ENCODE measurements around the gene CRYM.

DNA sequence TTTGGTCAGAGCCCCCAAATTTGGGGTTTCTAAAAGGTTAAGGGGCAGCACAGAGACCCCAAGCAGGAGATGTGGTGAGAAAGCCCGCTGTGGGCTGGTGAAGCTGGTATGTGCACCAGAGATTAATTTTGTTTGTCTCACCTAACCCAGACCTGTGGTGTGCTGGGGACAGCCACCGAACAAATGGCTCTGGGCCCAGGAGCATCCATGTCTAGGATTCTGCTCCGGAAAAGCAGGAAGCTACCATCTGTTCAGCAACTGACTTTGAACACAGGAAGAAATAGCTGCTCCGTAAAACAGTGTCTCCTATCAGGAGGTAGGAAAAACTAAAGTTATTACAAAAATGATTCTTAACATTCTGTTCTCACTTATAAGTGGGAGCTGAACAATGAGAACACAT lies 64.0 kb downstream of the CRYM start:
- no peak for TF ChIP-seq CTCF (IDR thresholded peaks at IDR 0.05 in 2 of 3, conservative IDR thresholded peaks at IDR 0.05 in 1 of 3; ENCODE audit: borderline replicate concordance in 1 of 3, insufficient read depth in 1 of 3, low read depth in 2 of 3, low read length in 2 of 3)
- TF ChIP-seq, protein P1, sequence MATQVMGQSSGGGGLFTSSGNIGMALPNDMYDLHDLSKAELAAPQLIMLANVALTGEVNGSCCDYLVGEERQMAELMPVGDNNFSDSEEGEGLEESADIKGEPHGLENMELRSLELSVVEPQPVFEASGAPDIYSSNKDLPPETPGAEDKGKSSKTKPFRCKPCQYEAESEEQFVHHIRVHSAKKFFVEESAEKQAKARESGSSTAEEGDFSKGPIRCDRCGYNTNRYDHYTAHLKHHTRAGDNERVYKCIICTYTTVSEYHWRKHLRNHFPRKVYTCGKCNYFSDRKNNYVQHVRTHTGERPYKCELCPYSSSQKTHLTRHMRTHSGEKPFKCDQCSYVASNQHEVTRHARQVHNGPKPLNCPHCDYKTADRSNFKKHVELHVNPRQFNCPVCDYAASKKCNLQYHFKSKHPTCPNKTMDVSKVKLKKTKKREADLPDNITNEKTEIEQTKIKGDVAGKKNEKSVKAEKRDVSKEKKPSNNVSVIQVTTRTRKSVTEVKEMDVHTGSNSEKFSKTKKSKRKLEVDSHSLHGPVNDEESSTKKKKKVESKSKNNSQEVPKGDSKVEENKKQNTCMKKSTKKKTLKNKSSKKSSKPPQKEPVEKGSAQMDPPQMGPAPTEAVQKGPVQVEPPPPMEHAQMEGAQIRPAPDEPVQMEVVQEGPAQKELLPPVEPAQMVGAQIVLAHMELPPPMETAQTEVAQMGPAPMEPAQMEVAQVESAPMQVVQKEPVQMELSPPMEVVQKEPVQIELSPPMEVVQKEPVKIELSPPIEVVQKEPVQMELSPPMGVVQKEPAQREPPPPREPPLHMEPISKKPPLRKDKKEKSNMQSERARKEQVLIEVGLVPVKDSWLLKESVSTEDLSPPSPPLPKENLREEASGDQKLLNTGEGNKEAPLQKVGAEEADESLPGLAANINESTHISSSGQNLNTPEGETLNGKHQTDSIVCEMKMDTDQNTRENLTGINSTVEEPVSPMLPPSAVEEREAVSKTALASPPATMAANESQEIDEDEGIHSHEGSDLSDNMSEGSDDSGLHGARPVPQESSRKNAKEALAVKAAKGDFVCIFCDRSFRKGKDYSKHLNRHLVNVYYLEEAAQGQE (IDR thresholded peaks at IDR 0.05; ENCODE audit: low read depth) = no peak
- no peak for TF ChIP-seq EZH2 (IDR thresholded peaks at IDR 0.05)
- no peak for TF ChIP-seq MAX (IDR thresholded peaks at IDR 0.05)
- no peak for TF ChIP-seq EZH2phosphoT487 (IDR thresholded peaks at IDR 0.05; ENCODE audit: borderline replicate concordance)
